PC-3 (cell line): ENCODE measurements around the gene ZDHHC6. TPM values are rescaled to one million over a fixed set of nuclear protein-coding genes. Genes with fewer than 3 reads are reported as not detected.

Experiments
- ATAC-seq: fragments of 200-7000 bp; cut with Tn5 transposase; 2 replicates; pipeline ENCODE4 v1.9.1; 2020; ENCODE audit warnings: mild to moderate bottlenecking, moderate library complexity
- BruUV-seq: library from RNA; stranded (reverse); fragments of 400-500 nt; replicated peaks from 2 replicates; lab custom pipeline; 2021; lab: Mats Ljungman, UMichigan
- CTCF ChIA-PET: fragments of 300-600 bp; sonication (Branson Sonifier 250); formaldehyde crosslinking; loops from one replicate; lab custom pipeline; 2022; ENCODE audit warnings: antibody characterized with exemption; lab: Charles Lee
- POLR2A ChIA-PET: fragments of 300-600 bp; sonication (Branson Sonifier 250); formaldehyde crosslinking; loops from one replicate; lab custom pipeline; 2022; ENCODE audit warnings: antibody characterized with exemption; ENCODE audit not compliant: unreplicated experiment; lab: Charles Lee
- DNase-seq: peaks from one replicate; pipeline ENCODE4 v3.0.0-alpha.2; 2015
- H2AFZ ChIP-seq: fragments of 300-600 bp; sonication (generic); 2 replicates; pipeline ENCODE4 v1.6.0; 2016; ENCODE audit warnings: antibody characterized with exemption, low read length
- H3F3A ChIP-seq: fragments of 300-600 bp; sonication (generic); one replicate; pipeline ENCODE4 v1.6.0; 2017; ENCODE audit warnings: antibody characterized with exemption, low read length, control low read depth, mild to moderate bottlenecking; ENCODE audit not compliant: unreplicated experiment
- H3K27ac ChIP-seq: fragments of 300-600 bp; sonication (generic); 2 replicates; pipeline ENCODE4 v1.5.1; 2016; ENCODE audit warnings: mild to moderate bottlenecking, low read length
- H3K27me3 ChIP-seq: fragments of 300-600 bp; sonication (generic); 2 replicates; pipeline ENCODE4 v1.6.1; 2016; ENCODE audit warnings: low read length, mixed read lengths
- H3K36me3 ChIP-seq: fragments of 300-600 bp; sonication (generic); 2 replicates; pipeline ENCODE4 v1.6.1; 2016; ENCODE audit warnings: low read depth, mixed run types, low read length, mixed read lengths
- H3K4me1 ChIP-seq: fragments of 300-600 bp; sonication (generic); 2 replicates; pipeline ENCODE4 v1.5.1; 2016; ENCODE audit warnings: low read length; ENCODE audit not compliant: insufficient read depth
- H3K4me2 ChIP-seq: fragments of 300-600 bp; sonication (generic); 2 replicates; pipeline ENCODE4 v1.6.0; 2016; ENCODE audit warnings: low read length
- H3K4me3 ChIP-seq: fragments of 300-600 bp; sonication (generic); 2 replicates; pipeline ENCODE4 v1.5.1; 2016; ENCODE audit warnings: mild to moderate bottlenecking, low read length, mixed read lengths
- H3K79me2 ChIP-seq: fragments of 300-600 bp; sonication (generic); 2 replicates; pipeline ENCODE4 v1.6.1; 2017; ENCODE audit warnings: low read length, mixed read lengths
- H3K9ac ChIP-seq: fragments of 300-600 bp; sonication (generic); 2 replicates; pipeline ENCODE4 v1.6.0; 2016; ENCODE audit warnings: mild to moderate bottlenecking, low read length
- H3K9me2 ChIP-seq: fragments of 300-600 bp; sonication (generic); replicated peaks from 2 replicates; pipeline ENCODE4 v1.6.1; 2016; ENCODE audit warnings: mixed run types, low read length, mixed read lengths
- H3K9me3 ChIP-seq: fragments of 300-600 bp; sonication (generic); 2 replicates; pipeline ENCODE4 v1.6.1; 2016; ENCODE audit warnings: low read length, mixed read lengths
- H4K20me1 ChIP-seq: fragments of 300-600 bp; sonication (generic); 2 replicates; pipeline ENCODE4 v1.6.1; 2016; ENCODE audit warnings: low read length, mixed read lengths
- EZH2 ChIP-seq: fragments of 300-600 bp; sonication (generic); IDR thresholded peaks from one replicate; pipeline ENCODE4 v1.6.1; 2017; ENCODE audit warnings: antibody characterized with exemption, mild to moderate bottlenecking, low read length; ENCODE audit not compliant: unreplicated experiment
- EZH2phosphoT487 ChIP-seq: fragments of 300-600 bp; sonication (generic); IDR thresholded peaks from 2 replicates; pipeline ENCODE4 v1.6.1; 2018; ENCODE audit warnings: mild to moderate bottlenecking, antibody characterized with exemption, low read length, borderline replicate concordance
- intact Hi-C: fragments of 100-400 bp; cut with micrococcal nuclease; formaldehyde crosslinking; loops from 2 replicates; pipeline ENCODE4 v1.9.0; 2023
- total RNA-seq: library from RNA; depleted of rRNA; stranded (reverse); fragments of >200 nt; gene quantifications from 2 replicates; pipeline ENCODE4 v1.2.3, GENCODE V29; 2014
- TF ChIP-seq, protein P1 (sequence below): fragments of 300-600 bp; sonication (generic); conservative IDR thresholded peaks from 2 replicates; pipeline ENCODE4 v1.5.1; 2017; ENCODE audit warnings: antibody characterized with exemption, low read depth, mild to moderate bottlenecking, low read length

ZDHHC6 gene
- total RNA-seq, 1 experiment from 2014 or later = 17.7 TPM

DNA sequence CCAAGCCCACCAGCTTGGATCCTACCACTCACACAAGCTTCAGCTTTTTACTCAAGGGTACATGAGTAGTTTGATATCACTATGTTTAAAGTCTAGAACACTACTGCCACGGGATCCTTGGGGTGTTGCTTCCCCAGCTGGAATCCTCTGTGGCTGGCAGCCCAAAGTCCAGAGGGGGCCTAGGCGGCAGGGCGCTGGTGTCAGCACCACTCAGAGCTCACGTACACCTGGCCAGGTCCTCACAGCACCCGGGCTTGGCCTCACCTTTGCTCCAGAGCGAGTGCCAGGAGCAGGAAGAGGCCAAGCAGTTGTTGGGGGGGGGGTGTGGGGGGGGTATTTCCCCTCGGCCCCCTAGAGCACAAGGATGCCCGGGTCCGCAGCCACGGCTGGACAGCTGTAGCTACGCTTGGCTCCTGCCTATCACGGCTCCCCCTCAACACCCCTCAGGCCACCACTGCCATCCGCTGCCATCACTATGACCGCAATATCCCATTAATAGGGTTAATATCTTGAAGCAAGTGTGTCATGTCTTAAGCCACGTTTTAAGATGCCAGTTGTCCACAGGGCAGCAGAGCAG lies 17.0 kb downstream of the ZDHHC6 start:
- Histone ChIP-seq H2AFZ (no peak overlapping the region), H3K27me3 (no peaks in the 10 kb centered on the region), H3K79me2 (no peaks in the 10 kb centered on the region), H3F3A (no peaks in the 10 kb centered on the region), H3K9ac (no peak overlapping the region), H3K9me3 (no peaks in the 10 kb centered on the region), H3K27ac (no peak overlapping the region), H3K36me3 (peaks cover 17% of the 10 kb centered on the region), H3K9me2 (no peaks in the 10 kb centered on the region), H4K20me1 (no peaks in the 10 kb centered on the region), H3K4me2 (no peak overlapping the region), H3K4me3 (no peak overlapping the region), H3K4me1 (no peaks in the 10 kb centered on the region)
- intact Hi-C loops = loop anchor here (10.0 kb wide), 1 partner anchor 285 kb away; no protein-coding TSS in a partner anchor
- TF ChIP-seq EZH2phosphoT487 (no peak), EZH2 (no peak)
- TF ChIP-seq, protein P1, sequence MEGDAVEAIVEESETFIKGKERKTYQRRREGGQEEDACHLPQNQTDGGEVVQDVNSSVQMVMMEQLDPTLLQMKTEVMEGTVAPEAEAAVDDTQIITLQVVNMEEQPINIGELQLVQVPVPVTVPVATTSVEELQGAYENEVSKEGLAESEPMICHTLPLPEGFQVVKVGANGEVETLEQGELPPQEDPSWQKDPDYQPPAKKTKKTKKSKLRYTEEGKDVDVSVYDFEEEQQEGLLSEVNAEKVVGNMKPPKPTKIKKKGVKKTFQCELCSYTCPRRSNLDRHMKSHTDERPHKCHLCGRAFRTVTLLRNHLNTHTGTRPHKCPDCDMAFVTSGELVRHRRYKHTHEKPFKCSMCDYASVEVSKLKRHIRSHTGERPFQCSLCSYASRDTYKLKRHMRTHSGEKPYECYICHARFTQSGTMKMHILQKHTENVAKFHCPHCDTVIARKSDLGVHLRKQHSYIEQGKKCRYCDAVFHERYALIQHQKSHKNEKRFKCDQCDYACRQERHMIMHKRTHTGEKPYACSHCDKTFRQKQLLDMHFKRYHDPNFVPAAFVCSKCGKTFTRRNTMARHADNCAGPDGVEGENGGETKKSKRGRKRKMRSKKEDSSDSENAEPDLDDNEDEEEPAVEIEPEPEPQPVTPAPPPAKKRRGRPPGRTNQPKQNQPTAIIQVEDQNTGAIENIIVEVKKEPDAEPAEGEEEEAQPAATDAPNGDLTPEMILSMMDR = no peak
- CTCF ChIA-PET = no interaction called here
- no TSS peak for BruUV-seq
- DNase-seq (no peak), ATAC-seq (no peak)
- POLR2A ChIA-PET = no interaction called here

DNA sequence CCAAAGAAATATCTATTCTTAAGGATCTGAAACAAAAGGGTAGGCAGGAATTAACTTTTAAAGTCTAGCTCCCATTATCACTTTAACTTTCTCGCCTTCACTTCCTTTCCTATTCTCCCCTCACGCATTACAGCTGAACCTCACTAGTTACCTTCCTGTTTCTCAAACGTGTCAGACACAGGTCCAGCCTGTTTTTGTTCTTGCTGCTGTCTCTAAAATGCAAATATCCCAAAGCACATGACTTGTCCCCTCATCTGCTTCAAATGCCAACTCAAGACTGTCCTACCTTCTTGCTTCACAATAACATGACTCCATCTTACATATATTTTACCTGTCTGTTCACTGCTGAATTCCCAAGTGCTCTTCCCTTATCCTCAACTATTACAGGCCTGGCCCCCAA lies 17.6 kb downstream of the ZDHHC6 start:
- no peaks in the 10 kb centered on the region for H3K27me3 ChIP-seq
- DNase-seq = no peak
- no peak overlapping the region for H3K4me3 ChIP-seq
- peaks cover 12% of the 10 kb centered on the region for H3K36me3 ChIP-seq
- H3K9me3 ChIP-seq = no peaks in the 10 kb centered on the region
- H3F3A ChIP-seq = no peaks in the 10 kb centered on the region
- H3K79me2 ChIP-seq = no peaks in the 10 kb centered on the region
- intact Hi-C loops = no loop called here
- TF ChIP-seq, protein P1 = no peak
- TF ChIP-seq EZH2phosphoT487 = no peak
- no peak for TF ChIP-seq EZH2
- no peak overlapping the region for H3K4me2 ChIP-seq
- no peak overlapping the region for H3K9ac ChIP-seq
- CTCF ChIA-PET = no interaction called here
- no peaks in the 10 kb centered on the region for H4K20me1 ChIP-seq
- no peak overlapping the region for H3K27ac ChIP-seq
- no TSS peak for BruUV-seq
- H3K9me2 ChIP-seq = no peaks in the 10 kb centered on the region
- no peaks in the 10 kb centered on the region for H3K4me1 ChIP-seq
- no peak for ATAC-seq
- H2AFZ ChIP-seq = no peak overlapping the region
- POLR2A ChIA-PET = no interaction called here

DNA sequence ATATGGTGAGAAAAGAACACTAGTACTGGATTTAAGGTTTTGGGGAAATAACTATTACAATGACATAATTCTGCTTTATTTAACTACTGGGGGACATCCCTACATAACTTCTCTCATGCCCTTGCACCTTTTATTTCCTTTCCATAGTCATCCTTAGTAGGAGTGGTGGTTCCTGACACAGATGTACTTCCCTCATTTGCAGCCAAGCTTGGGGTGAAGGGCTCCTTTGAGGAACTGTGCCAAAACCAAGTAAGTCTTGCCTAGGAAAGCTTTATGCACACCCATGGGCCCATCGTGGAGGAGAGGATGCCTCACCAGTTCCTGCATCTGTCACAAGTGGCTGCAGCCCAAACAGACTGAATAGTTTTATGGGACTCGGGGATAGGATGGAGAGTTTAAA lies 20.6 kb downstream of the ZDHHC6 start:
- ATAC-seq (no peak), DNase-seq (no peak)
- no peak for TF ChIP-seq EZH2phosphoT487
- TF ChIP-seq EZH2 = no peak
- TF ChIP-seq, protein P1 = no peak
- Histone ChIP-seq H3K4me3 (no peak overlapping the region), H3K9me3 (no peaks in the 10 kb centered on the region), H3K9me2 (no peaks in the 10 kb centered on the region), H3K9ac (no peak overlapping the region), H3K79me2 (no peaks in the 10 kb centered on the region), H3K36me3 (no peaks in the 10 kb centered on the region; the same call in 1 of the 2 replicates), H3K27ac (no peak overlapping the region), H3K4me2 (no peak overlapping the region), H4K20me1 (no peaks in the 10 kb centered on the region), H3K27me3 (no peaks in the 10 kb centered on the region), H3F3A (no peaks in the 10 kb centered on the region), H2AFZ (no peak overlapping the region), H3K4me1 (no peaks in the 10 kb centered on the region)
- CTCF ChIA-PET = no interaction called here
- intact Hi-C loops = no loop called here
- POLR2A ChIA-PET = no interaction called here
- no TSS peak for BruUV-seq
